GM21825 (cell line): ENCODE results near the gene GLOD4.

Experiments
- ATAC-seq: cut with Tn5 transposase; IDR thresholded peaks from one replicate; pipeline ENCODE4 v1.9.1; 2021; ENCODE audit warnings: mild to moderate bottlenecking, moderate library complexity; ENCODE audit not compliant: unreplicated experiment

Gene GLOD4

GRCh38 chr17:745406-745805 lies 36.7 kb downstream of the GLOD4 start:
- no peak for ATAC-seq

- ATAC-seq = no peak
These were observed 37.1 kb downstream of the GLOD4 start for GRCh38 chr17:744937-745336.

- no peak for ATAC-seq
These were observed 38.9 kb downstream of the GLOD4 start for GRCh38 chr17:743139-743538.

- no peak for ATAC-seq
These were observed 39.8 kb downstream of the GLOD4 start for GRCh38 chr17:742147-742793.

GRCh38 chr17:740240-741017 lies 41.7 kb downstream of the GLOD4 start:
- ATAC-seq = peak; percentile 73

- ATAC-seq = no peak
These were observed 44.4 kb downstream of the GLOD4 start for GRCh38 chr17:737561-738113.

- no peak for ATAC-seq
These were observed 48.3 kb downstream of the GLOD4 start for GRCh38 chr17:733743-734142.

- peak; percentile 29 for ATAC-seq
These were observed 49.0 kb downstream of the GLOD4 start for GRCh38 chr17:732902-733720.

GRCh38 chr17:732067-732901 lies 49.8 kb downstream of the GLOD4 start, which contains the start of gene TLCD3A:
TSS of gene TLCD3A (plus strand) at chr17:732596. CDS start at chr17:732648, 52 bp downstream.
- ATAC-seq = peak; percentile 70

GRCh38 chr17:731644-732066 lies 50.4 kb downstream of the GLOD4 start:
- no peak for ATAC-seq

- no peak for ATAC-seq
These were observed 53.2 kb downstream of the GLOD4 start for GRCh38 chr17:728911-729310.

GRCh38 chr17:726271-726919 lies 55.7 kb downstream of the GLOD4 start:
- no peak for ATAC-seq

- ATAC-seq = no peak
These were observed 56.3 kb downstream of the GLOD4 start for GRCh38 chr17:725746-726145.

- ATAC-seq = no peak
These were observed 57.0 kb downstream of the GLOD4 start for GRCh38 chr17:725084-725483.

GRCh38 chr17:721540-721937 lies 60.5 kb downstream of the GLOD4 start:
- no peak for ATAC-seq

- no peak for ATAC-seq
These were observed 61.2 kb downstream of the GLOD4 start for GRCh38 chr17:720706-721539.

GRCh38 chr17:718075-718474 lies 64.0 kb downstream of the GLOD4 start:
- ATAC-seq = no peak
